Measurements from ENCODE around the gene KRT26. TPM values are rescaled to one million over a fixed set of nuclear protein-coding genes. Genes with fewer than 3 reads are reported as not detected.

The KRT26 gene
- total RNA-seq, 1 experiment from 2014 or later, result not detected

DNA sequence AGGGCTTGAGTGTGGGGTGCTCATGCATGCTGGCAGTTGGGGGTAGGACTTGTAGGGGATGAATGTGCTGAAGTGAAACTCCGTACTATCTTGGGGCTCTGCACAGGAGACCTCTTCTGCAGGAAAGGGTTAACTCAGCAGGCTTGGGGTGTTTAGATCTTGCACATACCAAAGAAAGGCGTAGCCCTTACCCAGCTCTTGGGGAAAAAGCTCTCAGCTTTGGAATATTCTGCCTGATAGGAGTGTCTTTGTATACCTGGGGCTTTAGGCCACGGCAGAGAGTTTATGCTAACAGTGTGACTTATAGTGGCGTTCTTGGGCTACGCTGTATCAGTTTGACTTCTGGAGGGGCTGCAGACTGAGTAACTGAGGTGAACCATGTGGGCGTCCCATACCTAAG lies 38.0 kb downstream of the KRT26 start:
- no peaks in the 10 kb centered on the region for H3K4me1 Mint-ChIP-seq

More for the DNA sequence above, 38.0 kb downstream of the KRT26 start:
- no CpG with 5 or more reads among the region's 6 CpGs for WGBS (ENCODE audit: extremely low coverage, insufficient read length, low lambda C conversion rate)
- Histone ChIP-seq H2BK12ac (ENCODE audit: insufficient read length, low read depth, low read length) (no peak overlapping the region), H3K23ac (ENCODE audit: insufficient read length, low read depth, low read length) (no peak overlapping the region), H2BK5ac (ENCODE audit: insufficient read length, low read length) (no peak overlapping the region), H3K27ac (ENCODE audit: insufficient read length, low read depth, low read length) (no peak overlapping the region), H4K8ac (replicated peaks; ENCODE audit: insufficient read length, low read depth, low read length) (no peak overlapping the region), H3K9ac (ENCODE audit: extremely low read depth, insufficient read length, low read length) (no peak overlapping the region), H3K4me1 (ENCODE audit: insufficient read depth, low read length) (no peaks in the 10 kb centered on the region), H3T11ph (ENCODE audit: low read length) (no peak overlapping the region), H2BK120ac (ENCODE audit: low read depth, low read length, poor library complexity, severe bottlenecking) (no peak overlapping the region), H3K79me2 (ENCODE audit: insufficient read depth, low read length) (no peaks in the 10 kb centered on the region), H3K9me3 (ENCODE audit: control insufficient read depth, low read depth, low read length) (no peaks in the 10 kb centered on the region), H3K56ac (ENCODE audit: insufficient read length, low read depth, low read length) (no peak overlapping the region), H3K27me3 (ENCODE audit: insufficient read depth, low read length) (no peaks in the 10 kb centered on the region), H4K91ac (ENCODE audit: insufficient read length, low read depth, low read length) (no peak overlapping the region), H2BK15ac (ENCODE audit: low read depth, low read length) (no peak overlapping the region), H2BK20ac (ENCODE audit: low read depth, low read length, poor library complexity, severe bottlenecking) (no peak overlapping the region), H3K23me2 (ENCODE audit: insufficient read length, low read depth, low read length, poor library complexity, severe bottlenecking) (no peaks in the 10 kb centered on the region), H3K79me1 (ENCODE audit: insufficient read depth, low read depth, low read length, poor library complexity, severe bottlenecking) (no peaks in the 10 kb centered on the region), H3K4ac (ENCODE audit: low read depth, low read length) (no peak overlapping the region), H3K4me2 (ENCODE audit: insufficient read depth, insufficient read length, low read length) (no peak overlapping the region), H3K14ac (ENCODE audit: insufficient read depth, low read length) (no peak overlapping the region), H2AK5ac (ENCODE audit: insufficient read length, low read length) (no peak overlapping the region), H3K18ac (ENCODE audit: insufficient read length, low read depth, low read length) (no peak overlapping the region), H4K20me1 (ENCODE audit: control insufficient read depth, insufficient read depth, insufficient read length) (no peaks in the 10 kb centered on the region), H2AFZ (ENCODE audit: low read length) (no peak overlapping the region), H4K5ac (ENCODE audit: insufficient read length, low read depth, low read length) (no peak overlapping the region)
- DNase-seq, result no peak
- Mint-ChIP-seq H3K27ac (no peak overlapping the region), H3K4me3 (no peak overlapping the region), H3K36me3 (ENCODE audit: insufficient read depth in 1 of 3, low read depth in 3 of 3) (no peaks in the 10 kb centered on the region), H3K9me3 (peaks cover 4 to 14% of the 10 kb centered on the region in 2 experiments; a peak in 4 of 5 replicates), H3K27me3 (ENCODE audit: low read depth) (peaks cover 24% of the 10 kb centered on the region)
- TF ChIP-seq, protein P1, sequence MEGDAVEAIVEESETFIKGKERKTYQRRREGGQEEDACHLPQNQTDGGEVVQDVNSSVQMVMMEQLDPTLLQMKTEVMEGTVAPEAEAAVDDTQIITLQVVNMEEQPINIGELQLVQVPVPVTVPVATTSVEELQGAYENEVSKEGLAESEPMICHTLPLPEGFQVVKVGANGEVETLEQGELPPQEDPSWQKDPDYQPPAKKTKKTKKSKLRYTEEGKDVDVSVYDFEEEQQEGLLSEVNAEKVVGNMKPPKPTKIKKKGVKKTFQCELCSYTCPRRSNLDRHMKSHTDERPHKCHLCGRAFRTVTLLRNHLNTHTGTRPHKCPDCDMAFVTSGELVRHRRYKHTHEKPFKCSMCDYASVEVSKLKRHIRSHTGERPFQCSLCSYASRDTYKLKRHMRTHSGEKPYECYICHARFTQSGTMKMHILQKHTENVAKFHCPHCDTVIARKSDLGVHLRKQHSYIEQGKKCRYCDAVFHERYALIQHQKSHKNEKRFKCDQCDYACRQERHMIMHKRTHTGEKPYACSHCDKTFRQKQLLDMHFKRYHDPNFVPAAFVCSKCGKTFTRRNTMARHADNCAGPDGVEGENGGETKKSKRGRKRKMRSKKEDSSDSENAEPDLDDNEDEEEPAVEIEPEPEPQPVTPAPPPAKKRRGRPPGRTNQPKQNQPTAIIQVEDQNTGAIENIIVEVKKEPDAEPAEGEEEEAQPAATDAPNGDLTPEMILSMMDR (conservative IDR thresholded peaks at IDR 0.05), result no peak
